HL-60 (cell line): ENCODE results near the gene COG2.
"Not testable (repeated sequence)": the region's sequence is repeated elsewhere in the genome, so short reads cannot be mapped to it uniquely, and the experiment has no call there.

ENCODE experiments used
- DNase-seq, 2 experiments: peaks; one replicate each; pipeline ENCODE4 v3.0.0-alpha.2; 2010 to 2020; ENCODE audit warnings: low read depth in 1 of 2, low spot score in 1 of 2
- H3K27ac ChIP-seq: fragments of 250-450 bp; sonication (Bioruptor Pico); replicated peaks from 2 replicates; pipeline ENCODE4 v1.5.1; 2020; ENCODE audit warnings: mild to moderate bottlenecking, moderate library complexity
- H3K27me3 ChIP-seq: fragments of 250-450 bp; sonication (Bioruptor Pico); 2 replicates; pipeline ENCODE4 v1.5.1; 2021; ENCODE audit warnings: mild to moderate bottlenecking, moderate library complexity; ENCODE audit not compliant: insufficient read depth, poor library complexity, severe bottlenecking
- H3K4me3 ChIP-seq: replicated peaks from 2 replicates; pipeline ENCODE4 v1.5.1; 2011; ENCODE audit warnings: mild to moderate bottlenecking, control low read depth, low read length; ENCODE audit not compliant: insufficient read depth
- CTCF ChIP-seq: IDR thresholded peaks from one replicate; pipeline ENCODE4 v1.5.1; 2011; ENCODE audit warnings: low read length, control low read depth, inconsistent platforms; ENCODE audit not compliant: insufficient read depth
- GABPA ChIP-seq: IDR thresholded peaks from 2 replicates; pipeline ENCODE4 v1.6.1; 2012; ENCODE audit warnings: low read depth
- POLR2AphosphoS5 ChIP-seq: IDR thresholded peaks from 2 replicates; pipeline ENCODE4 v1.6.1; 2012; ENCODE audit warnings: low read depth
- REST ChIP-seq: IDR thresholded peaks from 2 replicates; pipeline ENCODE4 v1.6.1; 2012; ENCODE audit warnings: low read depth; ENCODE audit not compliant: insufficient replicate concordance
- SPI1 ChIP-seq: IDR thresholded peaks from 2 replicates; pipeline ENCODE4 v1.6.1; 2012; ENCODE audit warnings: low read depth, mild to moderate bottlenecking, borderline replicate concordance

COG2 gene

GRCh38 chr1:230696722-230697437 is 54.6 kb downstream of the COG2 start:
- Histone ChIP-seq H3K27ac (no peak overlapping the region), H3K4me3 (no peak overlapping the region), H3K27me3 (no peaks in the 10 kb centered on the region)
- TF ChIP-seq POLR2AphosphoS5: no peak
- TF ChIP-seq GABPA: no peak
- no peak for DNase-seq

GRCh38 chr1:230698130-230698529 is 55.8 kb downstream of the COG2 start:
- DNase-seq: no peak
- H3K27me3 ChIP-seq: no peaks in the 10 kb centered on the region
- TF ChIP-seq CTCF (no peak), GABPA (no peak), REST (no peak), SPI1 (no peak)
- no peak overlapping the region for H3K4me3 ChIP-seq
- no peak overlapping the region for H3K27ac ChIP-seq

- DNase-seq, H3K27me3 ChIP-seq, H3K4me3 ChIP-seq, H3K27ac ChIP-seq: not testable (repeated sequence)
Observed at GRCh38 chr1:230698964-230699363, 56.7 kb downstream of the COG2 start.

GRCh38 chr1:230699716-230700115 is 57.4 kb downstream of the COG2 start:
- Histone ChIP-seq H3K4me3 (no peak overlapping the region), H3K27ac (no peak overlapping the region), H3K27me3 (no peaks in the 10 kb centered on the region)
- TF ChIP-seq POLR2AphosphoS5 (no peak), GABPA (no peak), REST (no peak), SPI1 (no peak), CTCF (no peak)
- DNase-seq: no peak

GRCh38 chr1:230700132-230700531 is 57.9 kb downstream of the COG2 start:
- no peak for DNase-seq
- H3K27me3 ChIP-seq: no peaks in the 10 kb centered on the region
- H3K27ac ChIP-seq: no peak overlapping the region
- H3K4me3 ChIP-seq: no peak overlapping the region
- TF ChIP-seq REST (no peak), POLR2AphosphoS5 (no peak), CTCF (no peak), GABPA (no peak), SPI1 (no peak)
